Smooth muscle cell (in vitro differentiated cells): ENCODE results near the gene ATXN10. TPM values are rescaled to one million over a fixed set of nuclear protein-coding genes. Genes with fewer than 3 reads are reported as not detected.
A peak's percentile ranks its signal among the peaks of the same experiment; 100 is the strongest.

ENCODE experiments used
- DNase-seq: peaks from one replicate; lab custom pipeline; 2025; ENCODE audit not compliant: unreplicated experiment; lab: John Stamatoyannopoulos, UW
- H2AFZ ChIP-seq: fragments of 200-600 bp; sonication (generic); 2 replicates; pipeline ENCODE4 v1.6.0; 2016; ENCODE audit warnings: antibody characterized with exemption, low read depth, mild to moderate bottlenecking
- H3F3A ChIP-seq: fragments of 200-600 bp; sonication (generic); 2 replicates; pipeline ENCODE4 v1.6.0; 2017; ENCODE audit warnings: antibody characterized with exemption, low read depth
- H3K27ac ChIP-seq: fragments of 200-600 bp; sonication (generic); 2 replicates; pipeline ENCODE4 v1.5.1; 2016; ENCODE audit warnings: low read depth, mild to moderate bottlenecking
- H3K27me3 ChIP-seq: fragments of 200-600 bp; sonication (generic); 2 replicates; pipeline ENCODE4 v1.6.1; 2016; ENCODE audit warnings: low read depth, mild to moderate bottlenecking
- H3K36me3 ChIP-seq: fragments of 200-600 bp; sonication (generic); 2 replicates; pipeline ENCODE4 v1.5.1; 2016; ENCODE audit warnings: low read depth
- H3K4me1 ChIP-seq: fragments of 200-600 bp; sonication (generic); 2 replicates; pipeline ENCODE4 v1.5.1; 2016; ENCODE audit warnings: low read depth
- H3K4me2 ChIP-seq: fragments of 200-600 bp; sonication (generic); 2 replicates; pipeline ENCODE4 v1.6.0; 2016; ENCODE audit warnings: mild to moderate bottlenecking
- H3K4me3 ChIP-seq: fragments of 200-600 bp; sonication (generic); 2 replicates; pipeline ENCODE4 v1.5.1; 2016; ENCODE audit warnings: mild to moderate bottlenecking
- H3K79me2 ChIP-seq: fragments of 200-600 bp; sonication (generic); 2 replicates; pipeline ENCODE4 v1.6.0; 2016; ENCODE audit warnings: low read depth, mild to moderate bottlenecking
- H3K9ac ChIP-seq: fragments of 200-600 bp; sonication (generic); 2 replicates; pipeline ENCODE4 v1.6.0; 2016; ENCODE audit warnings: low read depth
- H3K9me3 ChIP-seq: fragments of 200-600 bp; sonication (generic); replicated peaks from 2 replicates; pipeline ENCODE4 v1.5.1; 2016; ENCODE audit warnings: low read depth
- H4K20me1 ChIP-seq: fragments of 200-600 bp; sonication (generic); 2 replicates; pipeline ENCODE4 v1.6.0; 2016; ENCODE audit warnings: low read depth
- CTCF ChIP-seq: fragments of 200-600 bp; sonication (generic); IDR thresholded peaks from 2 replicates; pipeline ENCODE4 v1.5.1; 2017; ENCODE audit warnings: borderline replicate concordance, mild to moderate bottlenecking, antibody characterized with exemption; ENCODE audit not compliant: insufficient read depth, poor library complexity, severe bottlenecking
- WGBS: methylation state at CpG from one replicate; pipeline ENCODE4 v1.1.7; 2016; ENCODE audit warnings: low lambda C conversion rate; 5-methylcytosine and 5-hydroxymethylcytosine counted together
- polyA plus RNA-seq: library from polyadenylated mRNA; unstranded; fragments of >200 nt; fragmentation: Nextera tagmentation; extraction: Ambion mirVana; gene quantifications from 2 replicates; pipeline ENCODE4 v1.2.1, GENCODE V29; 2016
- total RNA-seq: library from RNA; depleted of rRNA; stranded (reverse); fragments of >200 nt; gene quantifications from 2 replicates; pipeline ENCODE4 v1.2.3, GENCODE V29; 2014

The ATXN10 gene
- total and polyA plus RNA-seq, 2 experiments from 2014 or later, result 117 to 131 TPM

GRCh38 chr22:45632791-45633515 lies 38.7 kb upstream of the ATXN10 start:
- Histone ChIP-seq H3K27ac (no peak overlapping the region), H3K79me2 (no peaks in the 10 kb centered on the region), H3K4me3 (peak overlapping the region; percentile 11), H2AFZ (no peak overlapping the region), H4K20me1 (no peaks in the 10 kb centered on the region), H3F3A (no peaks in the 10 kb centered on the region), H3K9ac (no peak overlapping the region), H3K4me1 (no peaks in the 10 kb centered on the region), H3K36me3 (no peaks in the 10 kb centered on the region), H3K4me2 (peak overlapping the region; percentile 45), H3K9me3 (no peaks in the 10 kb centered on the region), H3K27me3 (no peaks in the 10 kb centered on the region)
- no peak for DNase-seq
- 31% methylated on average over 15 of the region's 15 CpGs for WGBS
- TF ChIP-seq CTCF, result no peak

- Histone ChIP-seq H3K27me3 (peaks cover 8% of the 10 kb centered on the region), H3K36me3 (no peaks in the 10 kb centered on the region), H3K4me1 (no peaks in the 10 kb centered on the region), H3K9ac (no peak overlapping the region), H3F3A (no peaks in the 10 kb centered on the region), H3K79me2 (no peaks in the 10 kb centered on the region), H2AFZ (no peak overlapping the region), H4K20me1 (no peaks in the 10 kb centered on the region), H3K4me2 (no peak overlapping the region), H3K27ac (no peak overlapping the region), H3K4me3 (no peak overlapping the region), H3K9me3 (no peaks in the 10 kb centered on the region)
- DNase-seq, result no peak
- WGBS, result 93% methylated on average over 7 of the region's 7 CpGs
- no peak for TF ChIP-seq CTCF
Observed at GRCh38 chr22:45636683-45637082, 35.0 kb upstream of the ATXN10 start.

- no peaks in the 10 kb centered on the region for H4K20me1 ChIP-seq
- no peaks in the 10 kb centered on the region for H3K4me1 ChIP-seq
- no peak overlapping the region for H3K9ac ChIP-seq
- H3K36me3 ChIP-seq, result no peaks in the 10 kb centered on the region
- no peak overlapping the region for H3K4me2 ChIP-seq
- no peak for TF ChIP-seq CTCF
- H2AFZ ChIP-seq, result no peak overlapping the region
- H3F3A ChIP-seq, result no peaks in the 10 kb centered on the region
- 98% methylated on average over 3 of the region's 3 CpGs for WGBS
- H3K27me3 ChIP-seq, result peaks cover 14% of the 10 kb centered on the region
- H3K9me3 ChIP-seq, result no peaks in the 10 kb centered on the region
- H3K79me2 ChIP-seq, result no peaks in the 10 kb centered on the region
- no peak for DNase-seq
- H3K27ac ChIP-seq, result peak overlapping the region; percentile 37
- H3K4me3 ChIP-seq, result no peak overlapping the region
Observed at GRCh38 chr22:45638197-45638596, 33.4 kb upstream of the ATXN10 start.
